Spinal cord (tissue), 10 donors: ENCODE results near the gene GARIN5A. TPM values are rescaled to one million over a fixed set of nuclear protein-coding genes. Genes with fewer than 3 reads are reported as not detected.
A peak's percentile ranks its signal among the peaks of the same experiment; 100 is the strongest.

Experiments
- DNase-seq, 6 donors: peaks; one replicate each; pipeline versions ENCODE4 v3.0.0 to v3.0.0-alpha.2; 2013 to 2015; ENCODE audit warnings: low spot score in 6 of 6, low read depth in 4 of 6
- H3K27ac ChIP-seq: one replicate; pipeline ENCODE4 v1.5.1; 2013; ENCODE audit warnings: low read depth, low read length, control low read depth
- H3K27me3 ChIP-seq: one replicate; pipeline ENCODE4 v1.6.1; 2013; ENCODE audit warnings: low read length; ENCODE audit not compliant: control insufficient read depth, insufficient read depth
- H3K36me3 ChIP-seq: one replicate; pipeline ENCODE4 v1.6.1; 2013; ENCODE audit warnings: low read length; ENCODE audit not compliant: control insufficient read depth, insufficient read depth
- H3K4me1 ChIP-seq: one replicate; pipeline ENCODE4 v1.6.1; 2013; ENCODE audit warnings: low read length; ENCODE audit not compliant: control insufficient read depth, insufficient read depth
- H3K4me3 ChIP-seq: one replicate; pipeline ENCODE4 v1.5.1; 2013; ENCODE audit warnings: low read depth, low read length, control low read depth
- H3K9me3 ChIP-seq: one replicate; pipeline ENCODE4 v1.6.1; 2013; ENCODE audit warnings: low read length; ENCODE audit not compliant: control insufficient read depth, insufficient read depth
- WGBS: methylation state at CpG from one replicate; pipeline ENCODE4 v1.1.5; 2013; ENCODE audit warnings: missing lambda C conversion rate; ENCODE audit not compliant: insufficient coverage; 5-methylcytosine and 5-hydroxymethylcytosine counted together
- polyA plus RNA-seq, 2 donors: library from polyadenylated mRNA; unstranded; fragments of 120-200 nt; gene quantifications; one replicate each; pipeline ENCODE4 v1.2.1, GENCODE V29; 2013; ENCODE audit not compliant: insufficient read length in 2 of 2
- total RNA-seq, 2 donors: library from RNA; depleted of rRNA in 1 of 2; stranded (reverse); fragments of 120-200 nt in 1 of 2; fragments of >200 nt in 1 of 2; gene quantifications; one replicate each; pipeline versions ENCODE4 v1.2.3 to v1.2.4, GENCODE V29; 2013 to 2014
- donor health status: healthy.

The GARIN5A gene
- total and polyA plus RNA-seq, 4 donors: 4.2 to 14.1 (median 8.7) TPM

DNA sequence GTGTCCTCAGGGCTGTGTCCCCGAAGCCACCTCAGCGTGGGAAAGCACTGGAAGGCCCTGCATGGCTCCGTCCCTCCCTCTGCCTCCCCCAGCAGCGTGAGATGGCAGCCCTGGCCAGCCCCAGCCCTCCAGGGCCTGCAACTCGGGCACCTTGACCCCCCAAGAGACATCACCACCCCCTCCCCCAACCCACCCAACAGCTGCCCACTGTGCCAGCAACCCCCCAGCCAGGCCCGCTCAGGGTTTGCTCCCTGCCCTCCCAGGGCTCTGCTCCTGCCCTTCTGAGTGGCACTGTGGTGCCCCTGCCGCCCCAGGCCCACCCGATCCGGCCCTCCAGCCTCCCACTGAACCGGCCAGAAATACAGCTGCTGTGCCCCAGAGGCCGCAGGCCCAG, 38.5 kb upstream of the GARIN5A start:
- H3K27me3 ChIP-seq: no peaks in the 10 kb centered on the region
- peak overlapping the region; percentile 44 for H3K27ac ChIP-seq
- H3K4me3 ChIP-seq: no peak overlapping the region
- 54% methylated on average over 11 of the region's 11 CpGs for WGBS
- no peak for DNase-seq
- H3K4me1 ChIP-seq: peaks cover 54% of the 10 kb centered on the region
- H3K36me3 ChIP-seq: peaks cover 59% of the 10 kb centered on the region
- no peaks in the 10 kb centered on the region for H3K9me3 ChIP-seq

DNA sequence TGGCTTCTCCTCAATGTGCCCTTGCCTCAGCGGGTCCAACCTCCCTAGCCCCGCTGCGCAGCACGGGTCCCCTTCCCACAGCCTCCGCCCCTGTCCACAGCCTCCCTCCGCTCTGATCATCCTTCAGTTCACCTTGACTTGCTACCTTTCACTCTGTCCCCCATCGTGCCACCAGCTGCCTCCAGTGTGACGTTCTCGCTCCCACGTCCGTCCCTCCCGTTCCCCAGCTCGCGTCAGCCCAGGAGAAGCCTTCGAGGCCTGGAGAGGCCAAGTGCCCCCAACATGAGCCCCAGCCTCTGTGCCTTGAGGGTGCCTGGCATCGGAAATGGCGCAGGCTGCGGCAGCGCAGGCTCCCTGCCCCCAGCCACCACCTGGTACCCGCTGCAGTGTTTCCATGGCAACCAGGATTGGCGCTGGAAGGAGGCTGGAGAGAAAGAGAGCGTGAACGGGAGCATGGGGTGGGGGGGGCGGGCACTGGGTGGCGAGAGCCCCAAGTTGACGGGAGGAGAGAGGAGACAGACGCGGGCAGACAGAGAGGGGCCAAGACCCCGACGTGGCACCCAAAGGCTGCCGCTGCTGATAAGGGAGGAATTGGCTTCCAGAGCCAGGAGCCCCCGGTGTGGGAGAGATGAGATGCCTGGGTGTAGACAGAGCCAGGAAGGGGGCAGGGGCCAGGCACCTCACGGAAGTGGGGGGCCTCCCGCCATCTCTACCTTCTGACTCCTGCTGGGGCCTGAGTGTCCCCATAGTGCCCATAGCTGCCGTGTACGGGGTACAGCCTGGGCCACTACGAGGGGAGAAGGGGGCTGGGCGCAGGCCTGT, 37.9 kb upstream of the GARIN5A start:
- Histone ChIP-seq H3K27me3 (no peaks in the 10 kb centered on the region), H3K4me1 (peaks cover 60% of the 10 kb centered on the region), H3K9me3 (no peaks in the 10 kb centered on the region), H3K4me3 (peak overlapping the region; percentile 14), H3K36me3 (peaks cover 59% of the 10 kb centered on the region), H3K27ac (peak overlapping the region; percentile 44)
- WGBS: 21% methylated on average over 36 of the region's 38 CpGs
- peak in 5 of 6 donors; percentile 63 to 98 (median 82) for DNase-seq

DNA sequence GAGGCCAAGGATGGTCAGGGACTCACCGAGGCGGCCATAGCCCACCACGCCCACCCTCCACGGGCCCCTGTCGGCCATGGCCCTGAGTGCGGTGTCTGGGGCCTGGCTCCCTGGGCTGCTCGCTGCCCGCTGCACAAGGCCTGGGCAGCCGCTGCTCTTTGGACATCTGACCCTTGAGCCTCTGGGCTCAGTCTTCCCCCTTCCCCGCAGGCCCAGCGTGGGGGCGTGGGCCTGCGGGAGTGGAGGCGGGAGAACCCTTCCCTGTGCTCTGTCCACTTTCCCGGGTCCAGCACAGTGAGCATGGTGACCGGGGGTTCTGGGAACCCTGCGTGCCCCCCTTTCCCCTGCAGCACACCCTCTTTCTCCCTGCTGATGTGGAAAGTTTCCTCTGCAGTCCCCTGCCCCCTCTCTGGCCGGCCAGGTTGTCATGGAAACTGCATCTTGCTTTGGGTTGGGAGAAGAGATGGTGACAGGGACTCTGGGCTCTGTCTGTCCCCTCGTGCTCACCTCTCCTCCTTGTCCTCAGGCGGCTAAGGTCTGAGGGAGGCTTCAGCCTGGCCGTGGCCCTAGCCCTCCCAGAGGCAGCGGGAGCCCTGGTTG, 37.2 kb upstream of the GARIN5A start, which contains the start of gene ASPDH:
Gene ASPDH (minus strand): TSS at position 168 of the 600 bp plus-strand sequence. CDS start 90 bp downstream, at position 78.
- peaks cover 67% of the 10 kb centered on the region for H3K4me1 ChIP-seq
- H3K27me3 ChIP-seq: no peaks in the 10 kb centered on the region
- peak in 2 of 6 donors; percentile 73 to 85 for DNase-seq
- peak within 1 kb of the TSS; percentile 14 for H3K4me3 ChIP-seq
- H3K27ac ChIP-seq: peak within 1 kb of the TSS; percentile 44
- H3K9me3 ChIP-seq: no peaks in the 10 kb centered on the region
- H3K36me3 ChIP-seq: peaks cover 54% of the 10 kb centered on the region
- WGBS: 34% methylated on average over 15 of the region's 22 CpGs

DNA sequence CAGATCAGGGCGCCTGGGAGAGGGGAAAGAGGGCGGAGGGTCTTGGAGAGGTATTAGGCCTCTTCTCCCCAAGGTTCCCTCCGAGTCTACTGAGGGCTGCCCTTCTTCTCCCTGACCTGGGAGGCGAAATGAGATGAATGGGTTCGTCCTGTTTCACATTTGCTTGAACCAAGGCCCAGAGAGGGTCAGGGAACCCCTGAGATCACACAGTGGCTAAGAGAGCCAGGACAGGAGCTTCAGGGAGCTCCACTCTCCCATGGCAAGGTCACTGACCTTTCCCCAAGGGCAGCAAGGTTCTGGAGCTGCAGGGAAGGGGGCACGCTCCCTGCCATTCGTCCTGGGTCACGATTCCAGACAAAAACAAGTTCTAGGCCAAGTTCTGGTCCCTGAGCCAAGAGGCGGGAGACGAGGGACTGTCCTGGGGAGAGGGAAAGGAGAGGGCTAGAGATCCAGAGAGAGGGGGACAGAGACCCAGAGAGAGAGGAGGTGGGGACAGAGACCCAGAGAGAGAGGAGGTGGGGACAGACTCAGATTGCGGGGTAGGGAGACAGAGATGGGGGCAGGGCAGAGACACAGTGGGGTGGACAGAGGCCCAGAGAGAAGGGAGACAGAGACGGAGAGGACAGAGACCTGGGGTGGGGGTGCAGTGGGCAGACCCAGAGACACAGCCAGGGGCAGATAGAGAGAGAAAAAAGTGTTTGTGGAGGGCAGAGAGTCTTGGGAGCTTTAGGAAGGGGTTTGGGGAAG, 36.5 kb upstream of the GARIN5A start:
- peak overlapping the region; percentile 44 for H3K27ac ChIP-seq
- DNase-seq: no peak
- 57% methylated on average over 9 of the region's 12 CpGs for WGBS
- peaks cover 47% of the 10 kb centered on the region for H3K36me3 ChIP-seq
- peaks cover 73% of the 10 kb centered on the region for H3K4me1 ChIP-seq
- no peaks in the 10 kb centered on the region for H3K27me3 ChIP-seq
- no peaks in the 10 kb centered on the region for H3K9me3 ChIP-seq
- H3K4me3 ChIP-seq: no peak overlapping the region

DNA sequence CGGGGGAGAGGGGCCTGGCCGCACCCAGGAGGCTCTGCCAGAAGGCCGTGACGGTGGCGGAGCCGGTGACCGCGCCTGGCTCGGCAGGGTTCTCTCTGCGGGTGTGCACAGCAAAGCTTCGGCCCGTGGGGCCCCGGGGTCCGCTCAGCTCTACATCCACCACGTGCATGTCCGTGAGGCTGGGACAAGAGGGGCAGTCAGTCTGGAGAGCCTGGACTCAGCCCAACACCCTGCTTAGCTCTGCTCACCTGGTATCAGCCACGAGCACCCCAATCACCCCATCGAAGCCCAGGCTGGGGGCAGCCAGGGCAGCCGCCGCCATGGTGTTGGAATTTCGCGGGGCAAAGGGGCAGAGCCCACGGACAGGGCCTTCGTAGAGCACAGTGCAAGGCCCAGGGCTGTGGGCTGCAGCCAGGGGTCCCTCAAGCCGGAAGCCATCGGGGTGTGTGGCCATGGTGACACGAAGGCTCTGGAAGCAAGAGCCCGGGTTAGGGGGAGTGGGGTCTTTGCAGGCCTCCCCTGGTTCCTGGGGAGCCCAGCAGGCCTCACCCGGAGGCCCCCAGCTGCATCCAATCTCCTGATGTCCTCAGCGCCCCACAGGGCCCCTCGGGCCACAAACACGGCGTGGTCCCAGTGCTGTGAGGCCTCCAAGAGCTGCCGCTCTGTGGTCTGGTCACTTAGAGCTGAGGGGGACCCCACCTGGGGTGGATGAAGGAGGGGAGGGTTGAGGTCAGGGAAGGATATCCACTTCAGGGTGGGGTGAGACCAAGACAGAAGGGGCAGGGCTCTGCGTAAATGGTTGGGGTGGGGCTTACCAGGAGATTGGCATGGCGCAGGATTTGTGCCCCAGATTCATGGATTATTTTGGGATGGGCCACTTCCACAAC, 35.7 kb upstream of the GARIN5A start:
- Histone ChIP-seq H3K27me3 (no peaks in the 10 kb centered on the region), H3K36me3 (peaks cover 39% of the 10 kb centered on the region), H3K4me1 (peaks cover 78% of the 10 kb centered on the region), H3K9me3 (no peaks in the 10 kb centered on the region), H3K27ac (peak overlapping the region; percentile 96), H3K4me3 (no peak overlapping the region)
- WGBS: 79% methylated on average over 27 of the region's 36 CpGs
- DNase-seq: peak in 1 of 6 donors; percentile 21

DNA sequence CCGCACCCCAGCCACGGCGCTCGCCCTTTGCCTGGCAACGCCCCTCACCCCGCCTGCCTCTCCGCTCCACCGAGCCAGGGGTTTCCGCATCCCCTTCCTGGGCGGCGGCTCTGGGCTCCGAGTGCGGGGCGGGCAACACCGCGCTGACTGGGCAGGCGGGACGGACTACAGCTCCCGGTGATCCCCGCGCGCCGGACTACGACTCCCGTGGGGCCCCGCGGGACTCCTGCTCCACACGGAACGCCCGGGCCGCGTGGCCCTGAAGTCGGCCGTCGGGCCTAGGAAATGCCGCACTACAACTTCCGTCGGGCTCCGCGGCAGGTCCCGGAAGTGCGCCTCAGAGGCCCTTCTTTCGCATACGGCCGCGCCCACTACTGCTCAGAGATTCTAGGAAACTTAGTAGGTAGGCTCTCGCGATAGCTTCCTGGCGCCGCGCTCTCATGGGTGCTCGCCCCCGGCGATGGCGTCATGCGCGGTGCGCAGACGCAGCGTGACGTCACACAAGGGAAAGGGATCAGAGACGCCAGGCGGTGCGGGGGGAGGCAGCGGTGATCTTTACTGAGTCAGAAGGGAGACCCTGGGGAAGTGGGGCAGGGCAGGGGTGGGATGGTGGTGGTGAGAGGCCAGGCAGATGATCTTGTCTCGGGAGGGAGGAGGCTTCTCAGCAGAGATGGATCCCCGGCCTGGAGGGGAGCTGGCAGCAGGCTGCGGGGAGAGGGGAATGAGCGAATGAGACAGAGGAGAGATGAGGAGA, 34.6 kb upstream of the GARIN5A start, which contains the start of gene JOSD2:
Gene JOSD2 (minus strand): TSS at position 123 of the 754 bp plus-strand sequence. CDS start 760 bp downstream, outside the sequence.
- DNase-seq: peak; percentile 93 to 100 (median 97)
- H3K9me3 ChIP-seq: no peaks in the 10 kb centered on the region
- peaks cover 78% of the 10 kb centered on the region for H3K4me1 ChIP-seq
- H3K27me3 ChIP-seq: no peaks in the 10 kb centered on the region
- H3K36me3 ChIP-seq: peaks cover 30% of the 10 kb centered on the region
- peak within 1 kb of the TSS; percentile 78 for H3K4me3 ChIP-seq
- WGBS: under 1% methylated on average over 69 of the region's 69 CpGs
- peak within 1 kb of the TSS; percentile 96 for H3K27ac ChIP-seq

DNA sequence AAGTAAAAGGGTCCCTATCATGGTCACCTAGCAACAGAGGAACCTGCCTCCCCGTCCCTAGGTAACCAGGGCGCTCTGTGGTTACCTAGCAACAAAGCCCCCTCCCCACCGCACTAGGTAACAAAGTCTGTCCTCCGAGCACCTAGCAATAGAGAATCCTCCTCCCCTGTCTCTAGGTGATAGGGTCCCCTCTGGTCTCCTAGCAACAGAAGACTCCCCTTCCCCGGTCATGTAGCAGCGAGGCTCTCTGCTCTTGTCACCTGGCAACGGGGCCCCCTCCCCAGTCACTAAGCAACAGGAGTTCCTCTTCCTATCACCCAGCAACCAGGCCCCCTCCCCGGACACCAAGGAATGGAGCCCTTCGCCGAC, 34.0 kb upstream of the GARIN5A start:
- Histone ChIP-seq H3K4me1 (peaks cover 75% of the 10 kb centered on the region), H3K36me3 (peaks cover 30% of the 10 kb centered on the region), H3K9me3 (no peaks in the 10 kb centered on the region), H3K27ac (peak overlapping the region; percentile 96), H3K4me3 (peak overlapping the region; percentile 78), H3K27me3 (no peaks in the 10 kb centered on the region)
- DNase-seq: peak; percentile 88 to 100 (median 93)
- WGBS: 2% methylated on average over 10 of the region's 10 CpGs

DNA sequence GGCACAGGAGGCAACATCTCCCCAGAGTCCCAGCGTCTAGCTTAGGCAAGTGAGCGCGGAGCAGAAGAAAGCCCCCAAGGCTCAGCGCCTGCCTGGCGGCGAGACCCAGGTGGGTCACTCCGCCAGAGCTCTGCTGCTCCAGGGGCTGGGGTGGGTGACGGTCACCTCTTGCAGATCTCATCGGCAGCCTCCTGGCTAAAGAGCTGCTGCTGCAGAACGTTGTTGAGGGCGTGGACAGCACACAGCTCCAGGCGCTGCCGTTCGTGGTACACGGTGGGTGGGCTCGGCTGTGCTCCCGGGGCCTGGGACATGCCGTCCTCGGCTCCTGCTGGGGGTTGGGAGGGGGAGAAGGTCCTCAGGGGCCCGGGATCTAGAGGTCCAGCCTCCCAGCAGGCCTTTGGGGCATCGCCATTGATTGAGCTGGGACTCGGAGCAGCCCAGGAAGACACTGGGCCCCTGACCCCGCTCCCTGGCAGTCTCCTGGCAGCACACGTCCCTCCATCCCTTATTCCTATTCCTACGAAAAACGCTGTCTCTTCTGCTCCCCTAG, 33.5 kb upstream of the GARIN5A start:
- H3K4me1 ChIP-seq: peaks cover 71% of the 10 kb centered on the region

More for the DNA sequence above, 33.5 kb upstream of the GARIN5A start:
- peaks cover 26% of the 10 kb centered on the region for H3K36me3 ChIP-seq
- DNase-seq: no peak
- WGBS: 12% methylated on average over 23 of the region's 26 CpGs
- peak overlapping the region; percentile 96 for H3K27ac ChIP-seq
- H3K9me3 ChIP-seq: no peaks in the 10 kb centered on the region
- no peaks in the 10 kb centered on the region for H3K27me3 ChIP-seq
- H3K4me3 ChIP-seq: peak overlapping the region; percentile 78
